DOHH2 (cell line): ENCODE measurements around the gene BCOR.

Experiments used
- CTCF ChIP-seq: fragments of 200-600 bp; sonication (generic); IDR thresholded peaks from one replicate; pipeline ENCODE4 v1.5.1; 2014; ENCODE audit warnings: antibody characterized with exemption, mild to moderate bottlenecking, low read depth, low read length; ENCODE audit not compliant: poor library complexity, severe bottlenecking
- EZH2phosphoT487 ChIP-seq: fragments of 200-600 bp; sonication (generic); IDR thresholded peaks from 2 replicates; pipeline ENCODE4 v1.6.1; 2017; ENCODE audit warnings: borderline replicate concordance, mild to moderate bottlenecking, antibody characterized with exemption, low read length, moderate library complexity, mixed read lengths

- TF ChIP-seq CTCF (no peak), EZH2phosphoT487 (no peak)
Observed at GRCh38 chrX:40088803-40089540, 8.8 kb downstream of the BCOR start.
